ENCODE results near the gene ZC3H12C. TPM values are rescaled to one million over a fixed set of nuclear protein-coding genes. Genes with fewer than 3 reads are reported as not detected.

ZC3H12C gene
- total RNA-seq, 2 donors from 2014 or later: 12.5 to 18.7 TPM

DNA sequence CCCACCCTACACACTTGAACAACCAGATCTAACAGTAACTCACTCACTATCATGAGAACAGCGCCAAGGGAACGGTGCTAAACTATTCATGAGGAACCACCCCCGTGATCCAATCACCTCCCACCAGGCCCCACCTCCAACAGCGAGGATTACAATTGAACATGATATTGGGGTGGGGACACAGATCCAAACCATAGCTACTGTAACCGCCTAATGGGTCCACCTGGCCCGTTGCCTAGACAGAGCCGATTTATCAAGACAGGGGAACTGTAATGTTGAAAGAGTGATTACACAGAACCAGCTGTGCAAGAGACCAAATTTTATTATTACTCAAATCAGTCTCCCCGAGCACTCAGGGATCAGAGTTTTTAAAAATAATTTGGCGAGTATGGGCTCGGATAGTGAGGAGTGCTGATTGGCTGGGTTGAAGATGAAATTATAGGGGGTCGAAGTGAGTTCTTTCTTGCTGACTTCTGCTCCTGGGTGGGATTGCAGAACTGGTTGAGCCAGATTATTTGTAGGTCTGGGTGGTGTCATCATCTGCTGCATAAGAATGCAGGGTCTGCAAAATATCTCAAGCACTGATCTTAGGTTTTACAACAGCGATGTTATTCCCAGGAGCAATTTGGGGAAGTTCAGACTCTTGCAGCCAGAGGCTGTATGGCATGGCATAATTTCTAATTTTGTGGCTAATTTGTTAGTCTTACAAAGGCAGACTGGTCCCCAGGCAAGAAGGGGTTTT, 17.9 kb upstream of the ZC3H12C start:
- ATAC-seq (no peak), DNase-seq (peak; percentile 24)

DNA sequence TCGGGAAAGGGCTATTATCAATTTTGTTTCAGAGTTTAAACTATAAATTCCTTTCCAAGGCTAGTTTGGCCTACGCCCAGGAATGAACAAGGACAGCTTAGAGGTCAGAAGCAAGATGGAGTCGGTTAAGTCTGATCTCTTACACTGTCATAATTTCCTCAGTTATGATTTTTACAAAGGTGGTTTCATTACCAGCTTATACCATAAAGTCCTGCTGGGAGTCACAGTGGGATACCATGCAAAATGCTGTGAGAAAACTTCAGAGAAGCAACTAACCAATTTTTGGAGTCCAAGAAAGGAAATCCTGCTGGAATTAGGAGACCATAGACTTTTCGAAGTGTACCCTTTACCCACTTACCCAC, 17.4 kb upstream of the ZC3H12C start:
- intact Hi-C loops (cut with DNase I): no loop called here
- ATAC-seq: no peak
- no peak for DNase-seq

More for the DNA sequence above, 17.9 kb upstream of the ZC3H12C start:
- intact Hi-C loops (cut with DNase I): no loop called here

DNA sequence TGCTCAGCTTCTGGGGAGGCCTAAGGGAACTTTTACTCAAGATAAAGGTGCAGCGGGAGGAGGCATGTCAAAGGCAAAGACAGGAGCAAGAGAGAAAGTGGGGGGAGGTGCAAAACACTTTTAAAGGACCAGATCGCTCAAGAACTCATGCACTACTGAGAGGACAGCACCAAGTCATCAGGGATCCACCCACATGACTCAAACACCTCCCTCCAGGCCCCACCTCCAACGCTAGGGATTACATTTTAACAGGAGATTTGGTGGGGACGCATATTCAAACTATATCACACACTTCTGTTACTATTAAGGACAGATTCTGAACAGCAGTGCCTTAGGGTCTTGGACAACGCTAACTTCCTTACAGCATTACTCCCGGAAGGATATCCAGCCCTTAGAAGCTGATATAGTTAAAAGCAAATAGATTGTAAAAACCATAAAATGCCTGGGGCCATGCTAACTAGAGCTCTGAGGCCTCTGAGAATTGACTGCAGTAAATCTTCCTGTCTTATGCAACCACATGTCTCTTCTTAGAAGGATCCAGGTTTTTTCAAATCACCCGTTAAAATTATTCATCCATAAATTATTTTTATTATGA, 16.7 kb upstream of the ZC3H12C start:
- no peak for DNase-seq
- ATAC-seq: no peak
- intact Hi-C loops (cut with DNase I): no loop called here

DNA sequence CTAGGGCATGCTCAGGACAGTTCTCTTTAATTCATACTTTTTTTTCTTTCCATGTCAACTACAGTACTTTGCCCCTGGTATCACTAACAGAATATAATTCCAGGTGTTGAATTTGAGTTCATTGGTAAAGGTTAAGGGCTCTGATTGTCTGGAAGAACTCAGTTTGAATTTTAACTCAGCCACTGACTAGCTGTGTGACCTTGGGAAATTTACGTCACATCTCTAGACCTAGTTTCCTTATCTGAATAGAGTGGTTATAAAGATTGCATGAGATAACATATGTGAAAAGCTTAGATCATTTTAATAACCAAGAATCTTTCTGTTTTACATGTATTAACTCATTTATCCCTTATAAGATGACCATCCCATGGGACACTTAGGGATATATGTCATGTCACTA, 15.8 kb upstream of the ZC3H12C start:
- no peak for DNase-seq
- ATAC-seq: no peak
- intact Hi-C loops (cut with DNase I): no loop called here

DNA sequence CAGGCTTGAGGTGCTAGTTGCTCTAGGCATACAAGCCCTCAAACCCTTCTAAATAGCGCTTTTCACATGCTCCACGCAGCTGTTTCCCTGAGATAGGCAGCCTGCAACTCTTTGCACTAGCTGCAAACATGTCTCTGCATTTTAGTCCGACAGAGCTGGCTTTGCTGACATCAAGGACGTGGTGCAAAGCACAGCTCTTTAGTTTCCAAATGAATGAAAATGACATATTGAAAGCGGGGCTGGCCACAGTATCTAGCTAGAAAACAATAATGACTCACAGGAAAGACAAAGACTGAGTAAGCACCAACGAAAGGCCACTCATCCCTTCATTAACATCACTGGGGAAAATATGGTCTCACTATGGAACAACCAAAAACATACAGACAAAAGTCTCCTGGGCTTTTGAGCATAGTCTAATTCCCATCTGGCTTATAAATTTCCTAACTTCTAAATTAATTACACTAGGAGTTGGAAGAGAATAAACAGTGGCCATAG, 15.3 kb upstream of the ZC3H12C start:
- DNase-seq (no peak), ATAC-seq (no peak)
- intact Hi-C loops (cut with DNase I): no loop called here

DNA sequence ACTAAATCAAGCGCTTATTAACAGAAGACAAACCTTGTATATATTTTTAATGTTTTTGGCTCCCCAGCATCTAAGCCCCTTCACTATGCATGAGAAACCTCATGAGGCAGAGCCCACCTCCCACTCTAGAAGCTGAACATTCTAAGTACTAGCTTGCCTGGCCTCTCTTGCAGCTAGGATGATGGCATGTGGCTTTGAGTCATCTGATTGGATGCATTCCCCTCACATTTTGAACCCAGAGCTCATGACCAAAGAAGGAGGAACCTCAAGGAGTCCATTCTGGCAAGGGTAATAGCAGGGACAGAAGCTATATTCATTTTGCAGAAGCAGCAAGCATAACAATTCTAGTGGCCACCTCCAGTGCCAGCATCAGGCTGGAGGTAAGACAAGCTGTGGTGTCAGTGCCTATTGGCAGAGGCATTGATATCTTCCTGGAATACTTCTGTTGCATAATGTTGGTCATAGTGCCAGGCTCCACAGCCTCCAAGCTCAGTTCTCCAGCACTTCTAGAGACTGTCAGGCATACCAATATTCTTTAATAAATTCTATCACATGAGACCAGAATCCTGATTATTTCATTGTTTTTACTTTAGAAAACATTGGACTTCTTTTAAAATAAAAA, 14.2 kb upstream of the ZC3H12C start:
- intact Hi-C loops (cut with DNase I): no loop called here
- no peak for DNase-seq
- ATAC-seq: no peak

DNA sequence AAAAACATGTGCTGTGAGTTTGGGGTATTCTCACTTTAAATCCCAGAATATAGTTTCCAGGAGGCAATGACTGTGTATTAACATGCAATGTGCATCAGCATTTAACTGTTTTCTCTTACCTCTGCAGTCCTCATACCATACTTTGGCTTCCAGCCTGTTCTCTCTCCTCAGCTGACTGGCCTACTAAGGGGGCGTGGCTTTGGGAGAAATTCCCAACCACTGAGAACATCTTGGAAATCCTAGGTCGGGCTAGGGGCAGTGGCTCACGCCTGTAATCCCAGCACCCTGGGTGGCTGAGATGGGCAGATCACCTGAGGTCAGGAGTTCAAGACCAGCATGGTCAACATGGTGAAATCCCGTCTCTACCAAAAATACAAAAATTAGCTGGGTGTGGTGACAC, 13.5 kb upstream of the ZC3H12C start:
- intact Hi-C loops (cut with DNase I): no loop called here
- ATAC-seq (no peak), DNase-seq (no peak)

DNA sequence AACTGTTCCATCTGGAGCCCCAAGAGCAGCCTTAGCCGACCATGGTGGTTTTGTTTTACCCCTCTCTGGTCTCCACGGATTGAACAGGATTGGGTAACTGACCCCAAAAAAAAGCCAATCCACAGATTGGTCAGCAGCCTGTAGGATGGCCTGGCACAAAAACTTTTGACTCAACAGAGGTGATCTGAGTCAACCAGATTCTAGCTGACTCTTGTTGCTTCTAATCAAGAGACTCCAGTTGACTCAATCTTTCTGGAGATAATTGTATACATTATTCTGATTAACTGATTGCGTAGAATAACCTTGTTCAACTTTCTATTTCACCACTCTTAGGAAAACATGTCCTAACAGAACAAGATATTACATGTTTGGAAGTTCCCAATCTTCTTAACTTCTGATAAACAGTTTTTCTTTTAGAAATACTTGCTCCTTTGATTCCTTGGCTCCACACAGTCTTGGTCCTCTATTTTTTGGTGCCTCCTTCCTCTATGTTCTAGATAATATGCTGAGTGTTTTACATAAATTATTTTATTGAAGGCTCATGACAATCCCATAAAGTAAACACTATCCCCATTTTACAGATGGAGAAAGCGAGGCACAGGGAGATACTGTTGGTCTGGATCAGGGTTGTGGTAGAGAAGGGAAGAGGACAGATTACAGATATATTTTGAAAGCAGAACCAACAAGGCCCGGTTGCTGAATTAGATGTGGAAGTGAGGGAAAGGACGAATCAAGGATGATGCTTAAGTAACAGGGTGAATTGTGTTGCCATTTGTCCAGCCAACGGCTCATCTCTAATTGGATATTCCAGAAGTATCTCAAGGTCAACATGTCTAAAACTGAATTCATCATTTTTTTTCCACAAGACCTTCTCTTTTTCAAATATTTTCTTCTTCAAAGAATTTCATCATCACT, 11.5 kb upstream of the ZC3H12C start:
- no peak for ATAC-seq
- DNase-seq: no peak
- intact Hi-C loops (cut with DNase I): no loop called here

DNA sequence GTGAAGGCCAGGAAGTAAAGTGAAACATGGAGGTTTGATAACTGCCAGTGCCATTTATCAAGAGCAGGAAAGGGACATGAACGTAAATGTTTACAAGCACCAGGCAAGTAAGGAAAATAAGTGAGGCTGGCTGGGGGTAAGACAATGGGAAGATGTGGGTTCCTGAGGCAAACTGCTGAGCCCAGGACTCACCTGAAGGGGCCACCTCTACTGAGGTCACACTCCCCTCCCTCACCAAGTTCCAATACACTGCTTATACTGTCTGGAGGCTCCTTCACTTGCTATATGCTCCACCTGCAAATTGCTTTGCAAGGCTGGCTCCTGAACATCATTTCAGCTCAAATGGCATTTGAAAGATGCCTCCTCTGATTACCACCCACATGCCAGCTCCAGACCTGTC, 10.3 kb upstream of the ZC3H12C start:
- DNase-seq (no peak), ATAC-seq (no peak)
- intact Hi-C loops (cut with DNase I): no loop called here

DNA sequence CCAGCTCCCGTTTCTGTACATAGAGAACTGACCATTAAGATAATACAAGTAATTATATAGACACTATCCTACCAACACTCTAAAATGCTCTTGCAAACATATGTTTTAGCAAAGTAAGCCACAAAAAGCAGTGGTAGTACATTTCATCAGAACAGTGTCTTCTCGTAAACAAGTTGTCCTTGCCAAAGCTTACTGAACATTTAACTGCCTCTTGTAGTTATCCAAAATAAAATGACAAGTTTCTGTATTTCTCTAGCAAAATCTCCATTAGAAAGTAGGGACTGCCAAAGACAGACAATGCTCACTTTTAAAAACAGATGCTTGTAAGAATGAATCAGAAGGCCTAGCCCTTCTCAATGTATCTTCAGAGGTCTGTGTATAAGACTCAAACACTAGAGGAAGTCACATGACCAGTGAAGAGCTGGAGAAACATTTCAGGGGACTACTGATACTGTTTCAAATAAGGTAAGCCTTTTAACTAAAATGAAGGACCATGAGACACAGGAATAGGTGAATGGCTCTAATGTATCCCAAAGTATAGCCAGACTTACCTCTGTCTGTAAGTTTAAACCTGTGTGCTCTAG, 7.8 kb upstream of the ZC3H12C start:
- intact Hi-C loops (cut with DNase I): no loop called here
- no peak for ATAC-seq
- DNase-seq: no peak

DNA sequence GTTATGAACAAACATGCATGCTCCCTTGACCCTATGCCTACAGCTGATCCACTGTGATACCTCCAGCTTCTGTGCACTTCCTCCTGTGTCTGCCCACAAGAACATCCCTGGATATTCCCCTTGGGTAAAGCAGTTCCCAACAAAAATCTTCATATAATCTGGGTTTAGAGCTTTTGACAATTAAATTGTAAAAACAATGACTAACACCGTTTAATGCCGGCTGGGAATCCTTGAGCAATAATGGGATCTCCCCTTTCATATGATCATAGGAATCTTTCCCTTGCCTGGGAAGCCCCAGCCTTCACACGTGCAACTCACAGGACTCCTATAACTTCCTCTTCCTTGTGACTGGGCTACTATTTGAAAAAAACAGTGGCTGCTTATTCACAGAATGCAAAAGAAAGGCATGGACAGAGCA, 6.3 kb upstream of the ZC3H12C start:
- no peak for ATAC-seq
- DNase-seq: no peak
- intact Hi-C loops (cut with DNase I): no loop called here

DNA sequence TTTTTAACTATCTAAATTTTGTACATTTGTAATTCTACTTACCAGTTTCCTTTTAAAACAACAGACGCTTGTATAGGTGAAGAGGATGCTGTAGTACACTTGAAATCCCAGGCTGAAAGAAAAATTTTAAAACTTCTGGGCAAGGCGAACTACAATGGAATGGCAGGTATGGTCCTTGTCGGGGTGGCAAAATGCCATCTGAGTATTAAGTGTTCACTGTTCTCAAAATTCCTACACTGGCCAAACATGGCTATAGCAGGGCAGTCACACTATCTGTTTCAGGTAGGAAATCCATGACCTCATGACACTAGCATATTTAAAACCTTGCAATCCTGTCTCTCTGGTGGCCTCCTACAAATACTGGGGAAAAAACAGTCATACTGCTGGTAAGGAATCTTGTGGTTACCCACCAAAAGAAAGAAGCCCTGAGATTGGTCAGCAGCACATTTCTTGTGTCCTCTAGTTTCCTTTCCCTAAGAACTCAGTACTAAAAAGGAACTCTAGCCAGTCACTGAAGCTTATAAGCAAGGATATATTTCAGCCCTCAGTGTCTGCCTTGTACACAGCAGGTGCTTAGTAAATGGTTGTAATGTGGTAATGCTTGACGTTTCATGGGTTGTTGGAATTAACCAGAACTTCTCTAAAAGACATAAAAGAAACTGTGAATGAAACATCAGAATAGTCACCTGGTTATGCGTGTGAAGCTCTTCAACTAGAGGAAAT, 5.2 kb upstream of the ZC3H12C start:
- intact Hi-C loops (cut with DNase I): no loop called here
- ATAC-seq: no peak

DNA sequence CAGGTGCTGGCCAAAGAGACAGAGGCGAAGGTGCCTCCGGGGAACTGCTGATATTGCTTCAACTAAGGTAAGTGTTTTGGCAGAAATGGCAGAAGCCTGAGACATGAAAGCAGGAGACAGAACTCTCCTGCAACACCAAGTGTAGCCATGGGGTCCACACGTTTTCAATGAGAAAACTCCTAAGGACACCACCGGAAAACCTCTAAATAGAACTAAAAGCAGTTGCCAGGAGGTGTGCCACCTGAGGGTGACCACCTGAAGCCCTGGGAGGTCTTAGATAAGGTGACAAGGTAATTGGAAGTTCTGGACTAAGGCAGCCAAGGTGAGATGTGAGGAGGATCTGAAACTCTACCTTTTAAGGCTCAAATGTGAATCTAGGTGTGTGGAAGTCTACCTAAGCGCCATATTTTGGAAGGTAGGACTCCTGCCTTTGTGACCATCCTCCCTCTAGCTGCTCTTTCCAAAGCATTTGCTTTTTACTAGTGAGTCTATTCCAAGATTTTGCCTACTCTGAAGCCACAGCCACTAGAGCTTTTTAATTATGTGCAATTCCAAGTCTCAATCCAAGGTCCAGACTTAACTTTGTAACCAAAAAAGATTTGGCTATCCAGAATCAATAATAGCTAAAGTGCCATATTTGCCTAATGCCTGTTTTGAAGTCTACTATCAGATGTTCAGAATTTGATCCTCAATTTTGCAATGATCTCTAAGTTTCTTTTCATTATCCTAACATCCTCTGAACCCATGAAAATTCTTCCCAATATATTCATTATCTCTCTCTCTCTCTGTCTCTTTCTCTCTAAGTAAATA, 4.5 kb upstream of the ZC3H12C start:
- intact Hi-C loops (cut with DNase I): no loop called here
- DNase-seq: no peak
- no peak for ATAC-seq

More for the DNA sequence above, 5.2 kb upstream of the ZC3H12C start:
- DNase-seq: no peak

DNA sequence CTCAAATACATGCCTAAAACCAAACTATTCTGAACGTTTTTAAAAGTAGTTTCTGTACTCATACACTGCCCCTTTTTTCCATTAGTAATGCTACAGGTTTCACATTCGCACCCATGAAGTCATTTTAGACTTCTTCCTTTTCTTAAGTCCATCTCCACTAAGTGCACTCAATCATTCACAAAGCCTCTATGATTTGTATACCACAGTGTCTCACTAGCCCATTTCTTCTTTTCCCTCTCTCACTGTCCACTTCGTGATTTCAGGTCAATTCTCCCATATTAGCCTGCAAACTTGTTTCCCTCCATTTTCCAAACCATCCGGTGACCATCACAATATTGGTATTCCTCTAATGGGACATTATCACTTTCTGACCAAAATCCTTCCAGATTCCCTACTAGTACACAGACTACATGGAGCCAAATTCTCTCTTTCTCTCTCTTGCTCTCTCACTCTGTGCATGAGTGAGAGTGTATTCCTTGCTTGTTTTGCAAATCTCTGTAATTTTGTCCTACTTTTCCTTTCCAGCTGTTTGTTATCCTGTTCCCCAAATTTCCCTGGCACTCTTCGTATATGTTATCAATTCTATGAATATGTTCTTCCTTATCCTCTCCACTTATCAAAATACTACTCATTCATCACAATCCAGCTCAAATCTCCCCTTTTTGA, 3.4 kb upstream of the ZC3H12C start:
- no peak for ATAC-seq
- no peak for DNase-seq
- intact Hi-C loops (cut with DNase I): no loop called here

DNA sequence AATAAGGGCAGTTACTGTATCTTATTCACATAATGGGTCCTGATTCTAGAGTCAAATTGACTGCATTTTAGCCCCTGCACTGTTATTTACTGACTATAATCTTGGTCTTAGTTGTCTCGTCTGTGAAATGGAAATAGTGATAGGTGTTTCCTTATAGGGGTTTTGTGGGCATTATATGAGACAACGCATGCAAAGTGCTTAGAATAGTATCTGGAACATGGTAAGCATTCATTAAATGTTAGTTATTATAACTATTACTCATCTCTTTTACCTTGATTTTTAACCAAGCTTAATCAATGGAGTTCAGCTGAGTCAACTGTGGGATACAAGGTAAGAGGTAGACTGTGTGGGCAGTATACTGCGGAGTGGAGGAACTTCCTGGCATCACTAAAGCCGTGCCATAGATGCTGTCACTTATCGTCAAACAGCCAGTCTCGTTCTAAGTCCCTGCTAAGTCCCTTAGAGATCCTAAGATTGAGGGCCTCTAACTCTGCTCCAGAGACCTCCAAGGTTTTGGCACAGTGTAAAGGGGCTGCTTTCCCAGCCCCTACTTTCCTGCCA, 2.6 kb upstream of the ZC3H12C start:
- DNase-seq (no peak), ATAC-seq (no peak)
- intact Hi-C loops (cut with DNase I): no loop called here

DNA sequence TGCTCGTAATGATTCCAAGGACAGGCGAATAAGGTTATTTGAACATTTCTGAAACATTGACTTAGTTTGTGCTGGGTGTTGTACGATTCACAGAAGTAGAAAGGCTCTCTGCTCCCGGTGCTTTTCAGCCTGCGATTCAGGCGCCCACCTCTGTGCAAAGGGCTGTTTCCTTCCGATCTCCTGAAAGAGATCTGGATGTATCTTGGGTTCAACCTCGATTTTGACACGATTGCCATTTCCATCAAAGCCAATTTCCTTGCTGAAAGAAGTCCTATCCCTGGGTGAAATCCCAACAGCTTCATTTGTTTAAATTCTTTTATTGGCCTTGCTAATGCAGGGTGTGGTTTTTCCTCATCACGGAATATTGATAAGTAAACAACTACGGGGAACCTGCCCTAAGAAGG, 1.1 kb upstream of the ZC3H12C start:
- DNase-seq (no peak), ATAC-seq (no peak)
- intact Hi-C loops (cut with DNase I): loop anchor here in 1 of 2 donors (2.0 kb wide), 1 partner anchor 145 kb away; no protein-coding TSS in a partner anchor

Measured in left cardiac atrium (tissue), 4 donors.